A549 (cell line): Measurements from ENCODE around the gene TAF6L. TPM values are rescaled to one million over a fixed set of nuclear protein-coding genes. Genes with fewer than 3 reads are reported as not detected.

ENCODE experiments used
- ATAC-seq, 2 experiments: fragments of 200-7000 bp in 1 of 2; fragments of >200 bp in 1 of 2; cut with Nextera tagmentation in 1 of 2; cut with Tn5 transposase in 1 of 2; 3 replicates each; pipeline versions ENCODE4 v1.8.0 to v1.9.1; 2018 to 2020; ENCODE audit warnings: mild to moderate bottlenecking in 1 of 2, moderate library complexity in 1 of 2
- CTCF ChIA-PET: fragments of 300-600 bp; sonication (Branson Sonifier 250); formaldehyde crosslinking; extraction: SDS; loops from one replicate; lab custom pipeline; 2021; ENCODE audit warnings: antibody characterized with exemption, inconsistent platforms; lab: Yijun Ruan, JAX
- POLR2A ChIA-PET: fragments of 350-600 bp; formaldehyde crosslinking; extraction: SDS; loops from one replicate; lab custom pipeline; 2021; ENCODE audit warnings: antibody characterized with exemption, inconsistent platforms; lab: Yijun Ruan, JAX
- DNase-seq, 2 experiments: peaks; one replicate each; pipeline versions ENCODE4 v3.0.0 to v3.0.0-alpha.2; 2011 to 2016; ENCODE audit warnings: low read depth in 1 of 2, low spot score in 1 of 2
- FAIRE-seq: peaks from 2 replicates; lab custom pipeline; 2011; peaks lifted over from hg19 to GRCh38; lab: Jason Lieb, UNC
- H3K27ac ChIP-seq, 2 experiments: fragments of >200 bp; sonication (Bioruptor Twin); formaldehyde crosslinking; 3 replicates each; pipeline ENCODE4 v1.5.1; 2016 to 2017
- H3K4me1 ChIP-seq: fragments of >200 bp; sonication (Bioruptor Twin); formaldehyde crosslinking; 3 replicates; pipeline ENCODE4 v1.6.1; 2016
- H3K4me2 ChIP-seq: fragments of >200 bp; sonication (Bioruptor Twin); formaldehyde crosslinking; 3 replicates; pipeline ENCODE4 v1.6.1; 2016
- H3K4me3 ChIP-seq: fragments of >200 bp; sonication (Bioruptor Twin); formaldehyde crosslinking; 3 replicates; pipeline ENCODE4 v1.5.1; 2016
- H3K9me3 ChIP-seq: fragments of >200 bp; sonication (Bioruptor Twin); formaldehyde crosslinking; 3 replicates; pipeline ENCODE4 v1.6.1; 2016
- CBX2 ChIP-seq: fragments of 200-600 bp; sonication (generic); IDR thresholded peaks from 2 replicates; pipeline ENCODE4 v1.6.1; 2016; ENCODE audit warnings: low read depth, mild to moderate bottlenecking, borderline replicate concordance
- CEBPB ChIP-seq, 2 experiments: fragments of >200 bp in 1 of 2; sonication (Bioruptor Twin) in 1 of 2; formaldehyde crosslinking in 1 of 2; IDR thresholded peaks; 2 replicates each; pipeline ENCODE4 v1.6.1; 2012 to 2016
- CHD2 ChIP-seq: fragments of 150-350 bp; IDR thresholded peaks from 2 replicates; pipeline ENCODE4 v1.6.1; 2014; ENCODE audit warnings: low read length; ENCODE audit not compliant: partially characterized antibody
- CTCF ChIP-seq: fragments of >200 bp; sonication (Bioruptor Twin); formaldehyde crosslinking; IDR thresholded peaks from 3 replicates; pipeline ENCODE4 v1.5.1; 2016
- E2F6 ChIP-seq: IDR thresholded peaks from 2 replicates; pipeline ENCODE4 v1.6.1; 2012; ENCODE audit warnings: low read depth, borderline replicate concordance
- EHF ChIP-seq: fragments of 250-450 bp; sonication (Bioruptor Pico); IDR thresholded peaks from 2 replicates; pipeline ENCODE4 v1.5.0; 2020; ENCODE audit warnings: mild to moderate bottlenecking
- ESRRA ChIP-seq: fragments of 150-350 bp; IDR thresholded peaks from 2 replicates; pipeline ENCODE4 v1.6.1; 2014; ENCODE audit warnings: mild to moderate bottlenecking, low read length, borderline replicate concordance
- FOSL2 ChIP-seq, 2 experiments: fragments of 450-650 bp in 1 of 2; fragments of >200 bp in 1 of 2; sonication (Bioruptor Twin) in 1 of 2; formaldehyde crosslinking; IDR thresholded peaks; 2 replicates each; pipeline versions ENCODE4 v1.5.0 to v1.6.1; 2016 to 2020; ENCODE audit warnings: mild to moderate bottlenecking in 1 of 2, moderate library complexity in 1 of 2
- GATA3 ChIP-seq: IDR thresholded peaks from 2 replicates; pipeline ENCODE4 v1.6.1; 2012; ENCODE audit warnings: borderline replicate concordance
- HOXB5 ChIP-seq: fragments of 250-450 bp; sonication (Bioruptor Pico); IDR thresholded peaks from 2 replicates; pipeline ENCODE4 v1.5.0; 2020; ENCODE audit warnings: mild to moderate bottlenecking, moderate library complexity
- JUN ChIP-seq, 2 experiments: fragments of >200 bp; sonication (Bioruptor Twin); formaldehyde crosslinking; IDR thresholded peaks; 2 replicates in 1 of 2; 3 replicates in 1 of 2; pipeline ENCODE4 v1.6.1; 2016 to 2017
- KDM5A ChIP-seq: fragments of 200-600 bp; sonication (generic); IDR thresholded peaks from 2 replicates; pipeline ENCODE4 v1.6.1; 2016; ENCODE audit warnings: antibody characterized with exemption, mild to moderate bottlenecking
- MAZ ChIP-seq: fragments of 150-350 bp; IDR thresholded peaks from 2 replicates; pipeline ENCODE4 v1.6.1; 2014; ENCODE audit warnings: antibody characterized with exemption, low read depth, low read length, borderline replicate concordance
- MYC ChIP-seq: IDR thresholded peaks from 2 replicates; pipeline ENCODE4 v1.6.1; 2012; ENCODE audit warnings: mild to moderate bottlenecking, inconsistent platforms, low read length, improper control_type of control experiment, borderline replicate concordance
- PHF8 ChIP-seq: fragments of 200-600 bp; sonication (generic); IDR thresholded peaks from 2 replicates; pipeline ENCODE4 v1.6.1; 2016; ENCODE audit warnings: low read depth, mild to moderate bottlenecking, antibody characterized with exemption, moderate library complexity, borderline replicate concordance
- POLR2A ChIP-seq: IDR thresholded peaks from 2 replicates; pipeline ENCODE4 v1.6.1; 2012; ENCODE audit warnings: mild to moderate bottlenecking, low read length
- RAD21 ChIP-seq, 2 experiments: fragments of >200 bp in 1 of 2; sonication (Bioruptor Twin) in 1 of 2; formaldehyde crosslinking in 1 of 2; IDR thresholded peaks in 1 of 2; conservative IDR thresholded peaks in 1 of 2; 2 replicates in 1 of 2; 3 replicates in 1 of 2; pipeline ENCODE4 v1.6.1; 2012 to 2018; ENCODE audit warnings: inconsistent platforms in 1 of 2
- SMC3 ChIP-seq: fragments of >200 bp; sonication (Bioruptor Twin); formaldehyde crosslinking; IDR thresholded peaks from 3 replicates; pipeline ENCODE4 v1.6.1; 2018; ENCODE audit warnings: inconsistent platforms
- TFCP2L1 ChIP-seq: fragments of 250-450 bp; sonication (Bioruptor Pico); IDR thresholded peaks from 2 replicates; pipeline ENCODE4 v1.5.0; 2021; ENCODE audit warnings: mild to moderate bottlenecking
- TP53 ChIP-seq: fragments of 250-450 bp; sonication (Bioruptor Pico); IDR thresholded peaks from 2 replicates; pipeline ENCODE4 v1.5.0; 2021; ENCODE audit warnings: mild to moderate bottlenecking, moderate library complexity
- ZC3H11A ChIP-seq: fragments of 450-650 bp; IDR thresholded peaks from 2 replicates; pipeline ENCODE4 v1.6.1; 2014; ENCODE audit warnings: antibody characterized with exemption, mild to moderate bottlenecking
- ZSCAN20 ChIP-seq: fragments of 250-450 bp; sonication (Bioruptor Pico); IDR thresholded peaks from 2 replicates; pipeline ENCODE4 v1.8.0; 2022; ENCODE audit warnings: mild to moderate bottlenecking, moderate library complexity
- WGBS: methylation state at CpG from one replicate; pipeline ENCODE4 v1.1.6; 2017; ENCODE audit errors: missing lambda C conversion rate; 5-methylcytosine and 5-hydroxymethylcytosine counted together
- polyA plus RNA-seq, 4 experiments: library from polyadenylated mRNA; depleted of rRNA in 3 of 4; stranded (reverse); fragments of >200 nt; fragmentation: RNase III in 1 of 4; extraction: RNeasy Plus Mini Kit Qiagen cat#74134 plus additional on column Dnase treatment in 1 of 4; gene quantifications; 2 replicates in 3 of 4; 3 replicates in 1 of 4; pipeline ENCODE4 v1.2.3, GENCODE V29; 2011 to 2017
- TF ChIP-seq, protein P1 (sequence below): fragments of 250-450 bp; sonication (Bioruptor Pico); IDR thresholded peaks from 2 replicates; pipeline ENCODE4 v1.5.0; 2021; ENCODE audit warnings: mild to moderate bottlenecking, moderate library complexity, borderline replicate concordance
- TF ChIP-seq, protein P2 (sequence below): IDR thresholded peaks from 2 replicates; pipeline ENCODE4 v1.6.1; 2012
- TF ChIP-seq, protein P3 (sequence below): fragments of >200 bp; sonication (Bioruptor Twin); formaldehyde crosslinking; IDR thresholded peaks from 3 replicates; pipeline ENCODE4 v1.6.1; 2016
- TF ChIP-seq, protein P4 (sequence below): IDR thresholded peaks from 2 replicates; pipeline ENCODE4 v1.6.1; 2012

Gene TAF6L
- polyA plus RNA-seq, 2 of the 4 experiments (the other 2 are of a cell fraction), result 14.0 to 22.7 TPM

DNA sequence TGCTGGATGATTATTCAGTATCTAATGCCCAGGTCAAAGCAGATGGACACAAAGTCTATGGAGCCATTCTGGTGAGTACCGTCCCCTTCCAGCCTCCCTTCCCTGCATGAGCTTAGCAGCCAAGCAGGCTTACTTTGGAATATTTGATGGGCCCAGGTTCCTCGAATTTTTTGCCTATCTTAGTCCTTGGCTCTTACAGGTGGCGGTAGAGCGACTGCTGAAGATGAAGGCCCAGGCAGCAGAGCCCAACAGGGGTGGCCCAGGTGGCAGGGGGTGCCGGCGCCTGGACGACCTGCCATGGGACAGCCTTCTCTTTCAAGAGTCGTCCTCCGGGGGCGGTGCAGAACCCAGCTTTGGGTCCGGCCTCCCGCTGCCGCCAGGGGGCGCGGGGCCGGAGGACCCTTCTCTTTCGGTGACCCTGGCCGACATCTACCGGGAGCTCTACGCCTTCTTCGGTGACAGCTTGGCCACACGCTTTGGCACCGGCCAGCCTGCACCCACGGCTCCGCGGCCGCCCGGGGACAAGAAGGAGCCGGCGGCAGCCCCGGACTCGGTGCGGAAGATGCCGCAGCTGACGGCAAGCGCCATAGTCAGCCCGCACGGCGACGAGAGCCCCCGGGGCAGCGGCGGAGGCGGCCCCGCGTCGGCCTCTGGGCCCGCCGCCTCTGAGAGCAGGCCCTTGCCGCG, 15.3 kb downstream of the TAF6L start (continued):
- TF ChIP-seq CHD2 (no peak), MAZ (0 out of 2 replicates have a peak, but pooled peaks have one; percentile 21), HOXB5 (0 out of 2 replicates have a peak, but pooled peaks have one; percentile 38), ESRRA (no peak), EHF (no peak)

- DNase-seq (peak; percentile 93 to 98), FAIRE-seq (no peak), ATAC-seq (peak; percentile 77 to 79)
- CTCF ChIA-PET, result interaction anchor here (0.5 to 8.3 kb wide), 50 partner anchors 9 to 1531 kb away, joined by 3 to 211 read pairs (median 4); partner anchors contain the start of genes C11orf98, CSKMT, HNRNPUL2 and NXF1
- WGBS, result 2% methylated on average over 39 of the region's 88 CpGs
- H3K27ac ChIP-seq, result peak within 1 kb of the TSS; percentile 89 to 96
- peak within 1 kb of the TSS; percentile 77 for H3K4me2 ChIP-seq
- no peaks in the 10 kb centered on the region for H3K9me3 ChIP-seq
- peak within 1 kb of the TSS; percentile 78 for H3K4me3 ChIP-seq
- H3K4me1 ChIP-seq, result peaks cover 33% of the 10 kb centered on the region
- TF ChIP-seq, protein P1, sequence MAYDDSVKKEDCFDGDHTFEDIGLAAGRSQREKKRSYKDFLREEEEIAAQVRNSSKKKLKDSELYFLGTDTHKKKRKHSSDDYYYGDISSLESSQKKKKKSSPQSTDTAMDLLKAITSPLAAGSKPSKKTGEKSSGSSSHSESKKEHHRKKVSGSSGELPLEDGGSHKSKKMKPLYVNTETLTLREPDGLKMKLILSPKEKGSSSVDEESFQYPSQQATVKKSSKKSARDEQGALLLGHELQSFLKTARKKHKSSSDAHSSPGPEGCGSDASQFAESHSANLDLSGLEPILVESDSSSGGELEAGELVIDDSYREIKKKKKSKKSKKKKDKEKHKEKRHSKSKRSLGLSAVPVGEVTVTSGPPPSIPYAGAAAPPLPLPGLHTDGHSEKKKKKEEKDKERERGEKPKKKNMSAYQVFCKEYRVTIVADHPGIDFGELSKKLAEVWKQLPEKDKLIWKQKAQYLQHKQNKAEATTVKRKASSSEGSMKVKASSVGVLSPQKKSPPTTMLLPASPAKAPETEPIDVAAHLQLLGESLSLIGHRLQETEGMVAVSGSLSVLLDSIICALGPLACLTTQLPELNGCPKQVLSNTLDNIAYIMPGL (CRISPR knock-in tag), result peak; percentile 27; the same call in 1 of the 2 replicates
- TF ChIP-seq RAD21 (conservative IDR thresholded peaks at IDR 0.05 in 1 of 2, IDR thresholded peaks at IDR 0.05 in 1 of 2) (peak; percentile 29 to 38; a peak in 2 of 5 replicates), TP53 (CRISPR knock-in tag) (peak; percentile 85), JUN (IDR thresholded peaks at IDR 0.05) (peak; percentile 93 to 99), TFCP2L1 (no peak), HOXB5 (no peak), FOSL2 (IDR thresholded peaks at IDR 0.05) (no peak), FOSL2 (CRISPR knock-in tag; IDR thresholded peaks at IDR 0.05) (peak; percentile 89), PHF8 (peak; percentile 90), MYC (peak; percentile 41), POLR2A (peak; percentile 97), ZSCAN20 (CRISPR knock-in tag) (no peak), GATA3 (peak; percentile 53; the same call in 1 of the 2 replicates), SMC3 (no peak), KDM5A (peak; percentile 70), E2F6 (peak; percentile 48; the same call in 1 of the 2 replicates), CBX2 (no peak), CEBPB (IDR thresholded peaks at IDR 0.05) (no peak; a peak in 1 of 4 replicates), ZC3H11A (no peak), CTCF (no peak; the same call in 2 of the 3 replicates)
- TF ChIP-seq, protein P2, sequence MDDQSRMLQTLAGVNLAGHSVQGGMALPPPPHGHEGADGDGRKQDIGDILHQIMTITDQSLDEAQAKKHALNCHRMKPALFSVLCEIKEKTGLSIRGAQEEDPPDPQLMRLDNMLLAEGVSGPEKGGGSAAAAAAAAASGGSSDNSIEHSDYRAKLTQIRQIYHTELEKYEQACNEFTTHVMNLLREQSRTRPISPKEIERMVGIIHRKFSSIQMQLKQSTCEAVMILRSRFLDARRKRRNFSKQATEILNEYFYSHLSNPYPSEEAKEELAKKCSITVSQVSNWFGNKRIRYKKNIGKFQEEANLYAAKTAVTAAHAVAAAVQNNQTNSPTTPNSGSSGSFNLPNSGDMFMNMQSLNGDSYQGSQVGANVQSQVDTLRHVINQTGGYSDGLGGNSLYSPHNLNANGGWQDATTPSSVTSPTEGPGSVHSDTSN, result peak; percentile 79
- TF ChIP-seq, protein P3, sequence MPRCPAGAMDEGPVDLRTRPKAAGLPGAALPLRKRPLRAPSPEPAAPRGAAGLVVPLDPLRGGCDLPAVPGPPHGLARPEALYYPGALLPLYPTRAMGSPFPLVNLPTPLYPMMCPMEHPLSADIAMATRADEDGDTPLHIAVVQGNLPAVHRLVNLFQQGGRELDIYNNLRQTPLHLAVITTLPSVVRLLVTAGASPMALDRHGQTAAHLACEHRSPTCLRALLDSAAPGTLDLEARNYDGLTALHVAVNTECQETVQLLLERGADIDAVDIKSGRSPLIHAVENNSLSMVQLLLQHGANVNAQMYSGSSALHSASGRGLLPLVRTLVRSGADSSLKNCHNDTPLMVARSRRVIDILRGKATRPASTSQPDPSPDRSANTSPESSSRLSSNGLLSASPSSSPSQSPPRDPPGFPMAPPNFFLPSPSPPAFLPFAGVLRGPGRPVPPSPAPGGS, result peak; percentile 85
- TF ChIP-seq, protein P4, sequence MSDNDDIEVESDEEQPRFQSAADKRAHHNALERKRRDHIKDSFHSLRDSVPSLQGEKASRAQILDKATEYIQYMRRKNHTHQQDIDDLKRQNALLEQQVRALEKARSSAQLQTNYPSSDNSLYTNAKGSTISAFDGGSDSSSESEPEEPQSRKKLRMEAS, result peak; percentile 86
- TF ChIP-seq, all 56 proteins: peak for 14
- POLR2A ChIA-PET, result interaction anchor here (0.6 to 3.6 kb wide), 17 partner anchors 12 to 196 kb away, joined by 3 to 59 read pairs (median 8); partner anchors contain the start of genes C11orf98, CSKMT, HNRNPUL2 and NXF1
These were observed 16.0 kb downstream of the TAF6L start, which contains the start of gene TMEM179B for GRCh38 chr11:62787005-62787759. TSS of gene TMEM179B (plus strand) at chr11:62787402. CDS start at chr11:62787432, 30 bp downstream.
